ENCODE data around the gene FRMPD4.

DNA sequence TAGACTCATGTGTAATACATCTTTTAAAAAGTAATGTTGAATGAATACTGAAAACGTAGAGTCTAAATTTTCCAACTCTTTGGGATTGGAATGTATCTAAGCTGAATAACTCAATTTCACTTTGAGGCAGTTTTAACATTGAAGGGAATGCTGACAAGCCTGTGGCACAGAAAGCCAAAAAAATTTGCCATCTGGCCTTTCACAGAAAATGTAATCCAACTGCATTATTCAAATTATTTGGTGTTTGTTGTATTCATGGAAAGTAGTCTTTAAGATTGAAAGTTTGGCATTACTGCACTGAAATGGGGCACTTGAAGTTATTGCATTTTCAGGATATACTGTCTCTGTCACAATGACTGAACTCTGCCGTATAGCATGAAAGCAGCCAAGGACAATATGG, 186.9 kb downstream of the FRMPD4 start:
- TF ChIP-seq, protein P1, sequence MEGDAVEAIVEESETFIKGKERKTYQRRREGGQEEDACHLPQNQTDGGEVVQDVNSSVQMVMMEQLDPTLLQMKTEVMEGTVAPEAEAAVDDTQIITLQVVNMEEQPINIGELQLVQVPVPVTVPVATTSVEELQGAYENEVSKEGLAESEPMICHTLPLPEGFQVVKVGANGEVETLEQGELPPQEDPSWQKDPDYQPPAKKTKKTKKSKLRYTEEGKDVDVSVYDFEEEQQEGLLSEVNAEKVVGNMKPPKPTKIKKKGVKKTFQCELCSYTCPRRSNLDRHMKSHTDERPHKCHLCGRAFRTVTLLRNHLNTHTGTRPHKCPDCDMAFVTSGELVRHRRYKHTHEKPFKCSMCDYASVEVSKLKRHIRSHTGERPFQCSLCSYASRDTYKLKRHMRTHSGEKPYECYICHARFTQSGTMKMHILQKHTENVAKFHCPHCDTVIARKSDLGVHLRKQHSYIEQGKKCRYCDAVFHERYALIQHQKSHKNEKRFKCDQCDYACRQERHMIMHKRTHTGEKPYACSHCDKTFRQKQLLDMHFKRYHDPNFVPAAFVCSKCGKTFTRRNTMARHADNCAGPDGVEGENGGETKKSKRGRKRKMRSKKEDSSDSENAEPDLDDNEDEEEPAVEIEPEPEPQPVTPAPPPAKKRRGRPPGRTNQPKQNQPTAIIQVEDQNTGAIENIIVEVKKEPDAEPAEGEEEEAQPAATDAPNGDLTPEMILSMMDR (conservative IDR thresholded peaks at IDR 0.05; ENCODE audit: low read length), result no peak
- TF ChIP-seq EZH2phosphoT487 (IDR thresholded peaks at IDR 0.05; ENCODE audit: borderline replicate concordance), result no peak
